Body of pancreas (tissue), 4 donors: Measurements from ENCODE around the gene BAIAP2L1.
A peak's percentile ranks its signal among the peaks of the same experiment; 100 is the strongest.

Experiments
- POLR2A ChIP-seq, 3 donors: fragments of 450-650 bp; IDR thresholded peaks; one replicate each; pipeline ENCODE4 v1.6.1; 2016; ENCODE audit warnings: antibody characterized with exemption in 3 of 3, mild to moderate bottlenecking in 2 of 3
- TF ChIP-seq, protein P1 (sequence below), 7 experiments: fragments of 450-650 bp in 4 of 7; fragments of 200-600 bp in 3 of 7; sonication (generic) in 3 of 7; IDR thresholded peaks; one replicate each; pipeline ENCODE4 v1.5.1; 2016 to 2019; ENCODE audit warnings: antibody characterized with exemption in 7 of 7

DNA sequence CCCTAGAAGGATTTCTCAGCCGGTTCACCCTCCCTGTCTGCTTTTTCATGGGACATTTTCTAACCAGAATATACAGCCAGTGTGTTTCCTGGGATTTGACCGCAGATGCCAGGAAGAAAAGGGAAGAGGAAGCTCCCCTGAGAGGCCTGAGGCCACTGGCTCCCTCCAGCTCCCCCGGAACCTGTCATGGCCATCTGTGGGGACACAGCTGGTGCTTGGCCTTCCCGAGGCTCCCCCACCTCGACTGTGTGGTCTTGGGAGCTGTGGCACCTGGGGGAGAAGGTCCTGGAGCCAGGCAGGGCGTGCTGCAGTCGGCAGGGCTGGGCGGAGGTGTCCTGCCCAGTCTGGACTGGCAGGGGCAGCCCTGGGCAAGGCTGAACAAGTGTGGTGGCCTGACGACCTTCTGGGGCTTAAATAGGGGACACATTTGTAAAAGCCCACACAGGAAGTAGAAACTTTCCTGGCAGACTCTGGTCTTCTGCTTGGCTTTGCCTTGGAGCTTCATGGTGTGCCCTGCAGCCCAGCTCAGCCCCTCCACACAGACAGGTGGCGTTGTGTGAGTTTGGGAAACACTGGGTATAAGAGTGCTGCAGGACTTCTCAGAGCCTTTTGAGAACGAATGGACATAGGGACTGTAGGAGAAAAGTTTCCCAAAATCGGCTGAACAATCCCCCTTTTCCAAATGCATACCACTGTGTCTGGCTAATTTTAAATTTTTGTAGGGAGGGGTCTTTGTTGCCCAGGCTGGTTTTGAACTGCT is 112.6 kb downstream of the BAIAP2L1 start:
- TF ChIP-seq, protein P1, sequence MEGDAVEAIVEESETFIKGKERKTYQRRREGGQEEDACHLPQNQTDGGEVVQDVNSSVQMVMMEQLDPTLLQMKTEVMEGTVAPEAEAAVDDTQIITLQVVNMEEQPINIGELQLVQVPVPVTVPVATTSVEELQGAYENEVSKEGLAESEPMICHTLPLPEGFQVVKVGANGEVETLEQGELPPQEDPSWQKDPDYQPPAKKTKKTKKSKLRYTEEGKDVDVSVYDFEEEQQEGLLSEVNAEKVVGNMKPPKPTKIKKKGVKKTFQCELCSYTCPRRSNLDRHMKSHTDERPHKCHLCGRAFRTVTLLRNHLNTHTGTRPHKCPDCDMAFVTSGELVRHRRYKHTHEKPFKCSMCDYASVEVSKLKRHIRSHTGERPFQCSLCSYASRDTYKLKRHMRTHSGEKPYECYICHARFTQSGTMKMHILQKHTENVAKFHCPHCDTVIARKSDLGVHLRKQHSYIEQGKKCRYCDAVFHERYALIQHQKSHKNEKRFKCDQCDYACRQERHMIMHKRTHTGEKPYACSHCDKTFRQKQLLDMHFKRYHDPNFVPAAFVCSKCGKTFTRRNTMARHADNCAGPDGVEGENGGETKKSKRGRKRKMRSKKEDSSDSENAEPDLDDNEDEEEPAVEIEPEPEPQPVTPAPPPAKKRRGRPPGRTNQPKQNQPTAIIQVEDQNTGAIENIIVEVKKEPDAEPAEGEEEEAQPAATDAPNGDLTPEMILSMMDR (IDR thresholded peaks at IDR 0.05), result peak in 1 of 7 experiments; percentile 16
- no peak for TF ChIP-seq POLR2A (IDR thresholded peaks at IDR 0.05)
